ENCODE measurements around the gene FHOD3.

GRCh38 chr18:36352384-36352783 lies 54.9 kb downstream of the FHOD3 start:
- TF ChIP-seq GATA3 (IDR thresholded peaks at IDR 0.05; ENCODE audit: low read depth, low read length) = no peak
- TF ChIP-seq GATA2 (IDR thresholded peaks at IDR 0.05; ENCODE audit: low read depth, low read length) = no peak

All from SH-SY5Y (cell line).